HCT116 (cell line): ENCODE measurements around the gene TPSD1. TPM values are rescaled to one million over a fixed set of nuclear protein-coding genes. Genes with fewer than 3 reads are reported as not detected.

Experiments
- ATAC-seq: fragments of 200-7000 bp; cut with Tn5 transposase; 2 replicates; pipeline ENCODE4 v1.9.1; 2020; ENCODE audit warnings: mild to moderate bottlenecking, moderate library complexity
- BruUV-seq: library from RNA; stranded (reverse); fragments of 400-500 nt; replicated peaks from 2 replicates; lab custom pipeline; 2021; lab: Mats Ljungman, UMichigan
- CTCF ChIA-PET: fragments of 300-600 bp; sonication (Branson Sonifier 250); formaldehyde crosslinking; loops from one replicate; lab custom pipeline; 2021; ENCODE audit warnings: antibody characterized with exemption; lab: Charles Lee
- POLR2A ChIA-PET: fragments of 300-600, 350-600 bp; sonication (Branson Sonifier 250); formaldehyde crosslinking; loops from one replicate; lab custom pipeline; 2021; ENCODE audit warnings: antibody characterized with exemption; lab: Charles Lee
- RAD21 ChIA-PET, 2 experiments: fragments of 300-600 bp; sonication (Branson Sonifier 250); formaldehyde crosslinking; loops; one replicate each; lab custom pipeline; 2023; ENCODE audit warnings: low total read pairs in 2 of 2; ENCODE audit not compliant: uncharacterized antibody in 2 of 2, unreplicated experiment in 2 of 2, low non-redundant PET in 1 of 2; lab: Charles Lee
- DNase-seq: peaks from one replicate; pipeline ENCODE4 v3.0.0-alpha.2; 2010; ENCODE audit warnings: low read depth, low spot score
- H2AFZ ChIP-seq: fragments of 200-600 bp; shearing (Covaris generic), sonication (generic); 2 replicates; pipeline ENCODE4 v1.6.1; 2017; ENCODE audit warnings: low read depth, mixed run types, mixed read lengths, antibody characterized with exemption, low read length; ENCODE audit not compliant: poor library complexity, severe bottlenecking
- H3K27ac ChIP-seq: 2 replicates; pipeline ENCODE4 v1.5.1; 2012; ENCODE audit warnings: low read depth, low read length
- H3K27me3 ChIP-seq: fragments of 200-600 bp; sonication (generic); 2 replicates; pipeline ENCODE4 v1.6.1; 2016; ENCODE audit warnings: mixed run types, low read length, mixed read lengths; ENCODE audit not compliant: insufficient read depth
- H3K36me3 ChIP-seq, 2 experiments: fragments of 200-500 bp in 1 of 2; fragments of 200-600 bp in 1 of 2; sonication (Bioruptor generic) in 1 of 2; sonication (generic) in 1 of 2; 2 replicates each; pipeline versions ENCODE4 v1.5.1 to v1.6.1; 2014 to 2016; ENCODE audit warnings: low read length in 2 of 2, inconsistent platforms in 1 of 2, mixed read lengths in 1 of 2, mixed run types in 1 of 2; ENCODE audit not compliant: insufficient read depth in 2 of 2, control insufficient read depth in 1 of 2
- H3K4me1 ChIP-seq, 2 experiments: fragments of 200-600 bp in 1 of 2; sonication (generic) in 1 of 2; 2 replicates each; pipeline versions ENCODE4 v1.5.1 to v1.6.1; 2012 to 2017; ENCODE audit warnings: low read length in 2 of 2, inconsistent platforms in 1 of 2, mild to moderate bottlenecking in 1 of 2, mixed read lengths in 1 of 2, mixed run types in 1 of 2, moderate library complexity in 1 of 2; ENCODE audit not compliant: insufficient read depth in 2 of 2, control insufficient read depth in 1 of 2
- H3K4me2 ChIP-seq: fragments of 200-600 bp; sonication (generic); 2 replicates; pipeline ENCODE4 v1.6.1; 2017; ENCODE audit warnings: mixed run types, low read length, mixed read lengths
- H3K4me3 ChIP-seq, 2 experiments: fragments of 200-600 bp in 1 of 2; sonication (generic) in 1 of 2; replicated peaks in 1 of 2; 2 replicates each; pipeline ENCODE4 v1.5.1; 2011 to 2016; ENCODE audit warnings: low read length in 2 of 2, control low read depth in 1 of 2, low read depth in 1 of 2, mild to moderate bottlenecking in 1 of 2, mixed read lengths in 1 of 2, mixed run types in 1 of 2
- H3K79me2 ChIP-seq: fragments of 200-600 bp; sonication (generic); 2 replicates; pipeline ENCODE4 v1.6.1; 2017; ENCODE audit warnings: mild to moderate bottlenecking, mixed run types, low read length, moderate library complexity, mixed read lengths; ENCODE audit not compliant: insufficient read depth
- H3K9ac ChIP-seq: fragments of 200-600 bp; sonication (generic); 2 replicates; pipeline ENCODE4 v1.6.1; 2016; ENCODE audit warnings: low read length, mixed read lengths
- H3K9me2 ChIP-seq: fragments of 200-600 bp; sonication (generic), shearing (Covaris generic); 2 replicates; pipeline ENCODE4 v1.6.1; 2017; ENCODE audit warnings: mixed run types, mild to moderate bottlenecking, moderate library complexity; ENCODE audit not compliant: insufficient read depth
- H3K9me3 ChIP-seq, 2 experiments: fragments of 200-500 bp in 1 of 2; fragments of 200-600 bp in 1 of 2; sonication (Bioruptor generic) in 1 of 2; sonication (generic) in 1 of 2; 2 replicates each; pipeline ENCODE4 v1.6.1; 2014 to 2017; ENCODE audit warnings: low read length in 2 of 2, mixed read lengths in 2 of 2, inconsistent platforms in 1 of 2, low read depth in 1 of 2, mild to moderate bottlenecking in 1 of 2, mixed run types in 1 of 2, moderate library complexity in 1 of 2; ENCODE audit not compliant: control insufficient read depth in 1 of 2, insufficient read depth in 1 of 2
- H4K20me1 ChIP-seq: fragments of 200-600 bp; sonication (generic), shearing (Covaris generic); 2 replicates; pipeline ENCODE4 v1.6.1; 2017; ENCODE audit warnings: mixed run types, mild to moderate bottlenecking, moderate library complexity; ENCODE audit not compliant: insufficient read depth
- ATF3 ChIP-seq: IDR thresholded peaks from 2 replicates; pipeline ENCODE4 v1.6.1; 2012
- EGR1 ChIP-seq: IDR thresholded peaks from 2 replicates; pipeline ENCODE4 v1.6.1; 2012; ENCODE audit warnings: low read depth
- EZH2 ChIP-seq: fragments of 200-600 bp; sonication (generic); IDR thresholded peaks from 2 replicates; pipeline ENCODE4 v1.6.1; 2017; ENCODE audit warnings: antibody characterized with exemption, mixed run types
- EZH2phosphoT487 ChIP-seq: fragments of 200-600 bp; IDR thresholded peaks from 2 replicates; pipeline ENCODE4 v1.6.1; 2018; ENCODE audit warnings: antibody characterized with exemption, borderline replicate concordance
- SIN3A ChIP-seq: IDR thresholded peaks from 2 replicates; pipeline ENCODE4 v1.6.1; 2012; ENCODE audit warnings: low read depth
- ZFX ChIP-seq: fragments of 450-650 bp; IDR thresholded peaks from 2 replicates; pipeline ENCODE4 v1.6.1; 2017
- ZNF274 ChIP-seq: fragments of 200-500 bp; sonication (Bioruptor generic); IDR thresholded peaks from 2 replicates; pipeline ENCODE4 v1.6.1; 2014; ENCODE audit warnings: mild to moderate bottlenecking, low read depth, low read length, inconsistent platforms
- intact Hi-C: fragments of 100-400 bp; cut with micrococcal nuclease; formaldehyde crosslinking; loops from 2 replicates; pipeline ENCODE4 v1.10.0; 2022
- total RNA-seq: library from RNA; stranded (reverse); gene quantifications from one replicate; pipeline ENCODE4 v1.2.1, GENCODE V29; 2021; ENCODE audit not compliant: unreplicated experiment
- TF ChIP-seq, protein P1 (sequence below), 3 experiments: fragments of 200-600 bp in 1 of 3; sonication (generic) in 1 of 3; IDR thresholded peaks in 2 of 3; conservative IDR thresholded peaks in 1 of 3; 2 replicates each; pipeline ENCODE4 v1.5.1; 2012 to 2017; ENCODE audit warnings: low read depth in 2 of 3, low read length in 2 of 3, antibody characterized with exemption in 1 of 3, borderline replicate concordance in 1 of 3, control low read depth in 1 of 3, mild to moderate bottlenecking in 1 of 3, mixed read lengths in 1 of 3, mixed run types in 1 of 3, moderate library complexity in 1 of 3; ENCODE audit not compliant: insufficient read depth in 1 of 3
- TF ChIP-seq, protein P2 (sequence below): IDR thresholded peaks from 2 replicates; pipeline ENCODE4 v1.6.1; 2012
- TF ChIP-seq, protein P3 (sequence below): IDR thresholded peaks from 2 replicates; pipeline ENCODE4 v1.6.1; 2012; ENCODE audit warnings: low read depth

Gene TPSD1
- total RNA-seq, 1 experiment from 2014 or later, result not detected

DNA sequence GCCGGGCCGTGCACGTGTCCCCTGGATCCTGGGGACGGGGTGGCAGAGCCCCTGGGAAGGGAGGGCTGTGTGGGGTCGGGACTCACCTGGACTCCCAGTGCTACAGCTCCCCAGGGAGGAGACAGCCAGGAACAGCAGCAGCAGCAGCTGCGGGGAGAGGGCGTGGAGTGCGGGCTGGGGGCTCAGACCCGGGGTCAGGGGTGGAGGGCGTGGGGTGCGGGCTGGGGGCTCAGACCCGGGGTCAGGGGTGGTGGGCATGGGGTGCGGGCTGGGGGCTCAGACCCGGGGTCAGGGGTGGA is 20.7 kb downstream of the TPSD1 start:
- ChIA-PET CTCF (no interaction called here), RAD21 (no interaction called here), POLR2A (no interaction called here)
- intact Hi-C loops, result no loop called here
- Histone ChIP-seq H3K36me3 (no peaks in the 10 kb centered on the region), H3K4me3 (no peak overlapping the region), H3K4me2 (no peak overlapping the region), H2AFZ (no peak overlapping the region), H3K9me2 (no peaks in the 10 kb centered on the region), H3K79me2 (no peaks in the 10 kb centered on the region), H3K27ac (no peak overlapping the region), H3K9ac (no peak overlapping the region), H3K27me3 (no peaks in the 10 kb centered on the region), H3K4me1 (no peaks in the 10 kb centered on the region), H4K20me1 (no peaks in the 10 kb centered on the region), H3K9me3 (no peaks in the 10 kb centered on the region)
- ATAC-seq, result no peak
- no peak for TF ChIP-seq EZH2
- TF ChIP-seq, protein P1, sequence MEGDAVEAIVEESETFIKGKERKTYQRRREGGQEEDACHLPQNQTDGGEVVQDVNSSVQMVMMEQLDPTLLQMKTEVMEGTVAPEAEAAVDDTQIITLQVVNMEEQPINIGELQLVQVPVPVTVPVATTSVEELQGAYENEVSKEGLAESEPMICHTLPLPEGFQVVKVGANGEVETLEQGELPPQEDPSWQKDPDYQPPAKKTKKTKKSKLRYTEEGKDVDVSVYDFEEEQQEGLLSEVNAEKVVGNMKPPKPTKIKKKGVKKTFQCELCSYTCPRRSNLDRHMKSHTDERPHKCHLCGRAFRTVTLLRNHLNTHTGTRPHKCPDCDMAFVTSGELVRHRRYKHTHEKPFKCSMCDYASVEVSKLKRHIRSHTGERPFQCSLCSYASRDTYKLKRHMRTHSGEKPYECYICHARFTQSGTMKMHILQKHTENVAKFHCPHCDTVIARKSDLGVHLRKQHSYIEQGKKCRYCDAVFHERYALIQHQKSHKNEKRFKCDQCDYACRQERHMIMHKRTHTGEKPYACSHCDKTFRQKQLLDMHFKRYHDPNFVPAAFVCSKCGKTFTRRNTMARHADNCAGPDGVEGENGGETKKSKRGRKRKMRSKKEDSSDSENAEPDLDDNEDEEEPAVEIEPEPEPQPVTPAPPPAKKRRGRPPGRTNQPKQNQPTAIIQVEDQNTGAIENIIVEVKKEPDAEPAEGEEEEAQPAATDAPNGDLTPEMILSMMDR (IDR thresholded peaks at IDR 0.05 in 2 of 3, conservative IDR thresholded peaks at IDR 0.05 in 1 of 3; ENCODE audit: borderline replicate concordance in 1 of 3, insufficient read depth in 1 of 3, low read depth in 2 of 3, low read length in 2 of 3), result no peak
- no peak for TF ChIP-seq ATF3
- TF ChIP-seq, protein P2, sequence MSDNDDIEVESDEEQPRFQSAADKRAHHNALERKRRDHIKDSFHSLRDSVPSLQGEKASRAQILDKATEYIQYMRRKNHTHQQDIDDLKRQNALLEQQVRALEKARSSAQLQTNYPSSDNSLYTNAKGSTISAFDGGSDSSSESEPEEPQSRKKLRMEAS, result no peak
- TF ChIP-seq, protein P3, sequence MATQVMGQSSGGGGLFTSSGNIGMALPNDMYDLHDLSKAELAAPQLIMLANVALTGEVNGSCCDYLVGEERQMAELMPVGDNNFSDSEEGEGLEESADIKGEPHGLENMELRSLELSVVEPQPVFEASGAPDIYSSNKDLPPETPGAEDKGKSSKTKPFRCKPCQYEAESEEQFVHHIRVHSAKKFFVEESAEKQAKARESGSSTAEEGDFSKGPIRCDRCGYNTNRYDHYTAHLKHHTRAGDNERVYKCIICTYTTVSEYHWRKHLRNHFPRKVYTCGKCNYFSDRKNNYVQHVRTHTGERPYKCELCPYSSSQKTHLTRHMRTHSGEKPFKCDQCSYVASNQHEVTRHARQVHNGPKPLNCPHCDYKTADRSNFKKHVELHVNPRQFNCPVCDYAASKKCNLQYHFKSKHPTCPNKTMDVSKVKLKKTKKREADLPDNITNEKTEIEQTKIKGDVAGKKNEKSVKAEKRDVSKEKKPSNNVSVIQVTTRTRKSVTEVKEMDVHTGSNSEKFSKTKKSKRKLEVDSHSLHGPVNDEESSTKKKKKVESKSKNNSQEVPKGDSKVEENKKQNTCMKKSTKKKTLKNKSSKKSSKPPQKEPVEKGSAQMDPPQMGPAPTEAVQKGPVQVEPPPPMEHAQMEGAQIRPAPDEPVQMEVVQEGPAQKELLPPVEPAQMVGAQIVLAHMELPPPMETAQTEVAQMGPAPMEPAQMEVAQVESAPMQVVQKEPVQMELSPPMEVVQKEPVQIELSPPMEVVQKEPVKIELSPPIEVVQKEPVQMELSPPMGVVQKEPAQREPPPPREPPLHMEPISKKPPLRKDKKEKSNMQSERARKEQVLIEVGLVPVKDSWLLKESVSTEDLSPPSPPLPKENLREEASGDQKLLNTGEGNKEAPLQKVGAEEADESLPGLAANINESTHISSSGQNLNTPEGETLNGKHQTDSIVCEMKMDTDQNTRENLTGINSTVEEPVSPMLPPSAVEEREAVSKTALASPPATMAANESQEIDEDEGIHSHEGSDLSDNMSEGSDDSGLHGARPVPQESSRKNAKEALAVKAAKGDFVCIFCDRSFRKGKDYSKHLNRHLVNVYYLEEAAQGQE, result no peak
- no peak for TF ChIP-seq ZFX
- no peak for TF ChIP-seq SIN3A
- no peak for TF ChIP-seq EGR1
- no peak for TF ChIP-seq EZH2phosphoT487
- no peak for TF ChIP-seq ZNF274
- no peak for DNase-seq
- no TSS peak for BruUV-seq
